Suprapubic skin (tissue), 4 donors: ENCODE results near the gene ZNF599. TPM values are rescaled to one million over a fixed set of nuclear protein-coding genes. Genes with fewer than 3 reads are reported as not detected.

Experiments
- DNase-seq, 2 donors: peaks; one replicate each; pipeline ENCODE4 v3.0.0-alpha.2; 2019; ENCODE audit warnings: low spot score in 2 of 2
- H3K27ac ChIP-seq: fragments of 200-600 bp; sonication (generic); one replicate; pipeline ENCODE4 v1.5.1; 2019
- H3K27me3 ChIP-seq: fragments of 200-600 bp; sonication (generic); one replicate; pipeline ENCODE4 v1.5.1; 2019
- H3K36me3 ChIP-seq: fragments of 200-600 bp; sonication (generic); one replicate; pipeline ENCODE4 v1.5.1; 2019
- H3K4me1 ChIP-seq: fragments of 200-600 bp; sonication (generic); one replicate; pipeline ENCODE4 v1.5.1; 2019
- H3K4me3 ChIP-seq: fragments of 200-600 bp; sonication (generic); one replicate; pipeline ENCODE4 v1.5.1; 2019; ENCODE audit warnings: mild to moderate bottlenecking
- H3K9me3 ChIP-seq: fragments of 200-600 bp; sonication (generic); one replicate; pipeline ENCODE4 v1.5.1; 2019
- EP300 ChIP-seq: sonication (generic); formaldehyde crosslinking; IDR thresholded peaks from one replicate; pipeline ENCODE4 v1.6.1; 2017; ENCODE audit warnings: antibody characterized with exemption
- POLR2A ChIP-seq, 2 donors: fragments of 450-650 bp; IDR thresholded peaks; one replicate each; pipeline ENCODE4 v1.6.1; 2017; ENCODE audit warnings: antibody characterized with exemption in 2 of 2, mild to moderate bottlenecking in 2 of 2, moderate library complexity in 2 of 2
- POLR2AphosphoS5 ChIP-seq, 3 donors: sonication (generic); formaldehyde crosslinking; IDR thresholded peaks; one replicate each; pipeline ENCODE4 v1.6.1; 2017; ENCODE audit warnings: antibody characterized with exemption in 3 of 3
- WGBS: methylation state at CpG from one replicate; pipeline ENCODE4 v1.1.5; 2018; 5-methylcytosine and 5-hydroxymethylcytosine counted together
- total RNA-seq, 4 donors: library from RNA; depleted of rRNA; stranded (reverse); fragments of >200 nt; gene quantifications; one replicate each; pipeline ENCODE4 v1.1.0, GENCODE V29; 2016
- TF ChIP-seq, protein P1 (sequence below), 2 donors: fragments of 200-600 bp in 1 of 2; fragments of 450-650 bp in 1 of 2; sonication (generic) in 1 of 2; IDR thresholded peaks; one replicate each; pipeline ENCODE4 v1.5.1; 2016 to 2019; ENCODE audit warnings: antibody characterized with exemption in 2 of 2, mild to moderate bottlenecking in 1 of 2, moderate library complexity in 1 of 2

Gene ZNF599
- total RNA-seq, 4 donors from 2014 or later, result 3.4 to 12.8 (median 9.2) TPM

DNA sequence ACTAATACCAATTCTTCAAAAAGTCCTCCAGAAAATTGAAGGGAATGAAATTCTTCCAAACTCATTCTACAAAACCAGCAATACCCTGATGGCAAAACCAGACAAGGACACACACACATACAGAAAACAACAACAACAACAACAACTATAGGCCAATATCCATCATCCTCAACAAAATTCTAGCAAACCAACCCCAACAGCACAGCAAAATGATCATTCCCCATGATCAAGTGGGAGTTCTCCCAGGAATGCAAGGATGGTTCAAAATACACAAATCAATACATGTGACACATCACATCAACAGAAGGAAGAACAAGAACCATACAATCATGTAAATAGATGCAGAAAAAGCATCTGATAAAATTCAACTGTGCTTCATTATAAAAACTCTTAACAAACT, 57.7 kb downstream of the ZNF599 start:
- Histone ChIP-seq H3K4me3 (no peak overlapping the region), H3K4me1 (no peaks in the 10 kb centered on the region), H3K9me3 (no peaks in the 10 kb centered on the region), H3K27me3 (peaks cover 4% of the 10 kb centered on the region), H3K27ac (no peak overlapping the region), H3K36me3 (no peaks in the 10 kb centered on the region)
- TF ChIP-seq EP300 (no peak), POLR2AphosphoS5 (IDR thresholded peaks at IDR 0.05) (no peak), POLR2A (IDR thresholded peaks at IDR 0.05) (no peak)
- TF ChIP-seq, protein P1, sequence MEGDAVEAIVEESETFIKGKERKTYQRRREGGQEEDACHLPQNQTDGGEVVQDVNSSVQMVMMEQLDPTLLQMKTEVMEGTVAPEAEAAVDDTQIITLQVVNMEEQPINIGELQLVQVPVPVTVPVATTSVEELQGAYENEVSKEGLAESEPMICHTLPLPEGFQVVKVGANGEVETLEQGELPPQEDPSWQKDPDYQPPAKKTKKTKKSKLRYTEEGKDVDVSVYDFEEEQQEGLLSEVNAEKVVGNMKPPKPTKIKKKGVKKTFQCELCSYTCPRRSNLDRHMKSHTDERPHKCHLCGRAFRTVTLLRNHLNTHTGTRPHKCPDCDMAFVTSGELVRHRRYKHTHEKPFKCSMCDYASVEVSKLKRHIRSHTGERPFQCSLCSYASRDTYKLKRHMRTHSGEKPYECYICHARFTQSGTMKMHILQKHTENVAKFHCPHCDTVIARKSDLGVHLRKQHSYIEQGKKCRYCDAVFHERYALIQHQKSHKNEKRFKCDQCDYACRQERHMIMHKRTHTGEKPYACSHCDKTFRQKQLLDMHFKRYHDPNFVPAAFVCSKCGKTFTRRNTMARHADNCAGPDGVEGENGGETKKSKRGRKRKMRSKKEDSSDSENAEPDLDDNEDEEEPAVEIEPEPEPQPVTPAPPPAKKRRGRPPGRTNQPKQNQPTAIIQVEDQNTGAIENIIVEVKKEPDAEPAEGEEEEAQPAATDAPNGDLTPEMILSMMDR (IDR thresholded peaks at IDR 0.05), result no peak
- no peak for DNase-seq

DNA sequence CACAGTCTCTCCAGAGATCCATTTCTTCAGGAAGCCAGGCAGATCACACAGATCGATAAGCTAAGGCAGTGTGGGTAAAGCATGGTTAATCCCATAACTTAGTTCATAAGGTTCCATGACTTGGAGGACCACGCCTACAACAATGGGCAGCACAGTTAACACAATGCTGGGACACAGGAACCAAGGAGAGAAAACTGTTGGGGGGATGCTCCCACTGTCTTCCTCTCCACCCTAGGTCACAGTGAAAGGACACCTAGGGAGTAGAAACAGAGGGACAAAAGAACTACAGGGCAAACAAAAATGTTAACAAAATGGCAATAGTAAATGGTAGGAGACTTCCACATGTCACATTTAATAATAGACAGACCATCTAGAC, 59.8 kb downstream of the ZNF599 start:
- WGBS, result 93% methylated on average over 2 of the region's 2 CpGs
- no peak for DNase-seq
- no peaks in the 10 kb centered on the region for H3K36me3 ChIP-seq
- no peak overlapping the region for H3K4me3 ChIP-seq
- TF ChIP-seq POLR2A (IDR thresholded peaks at IDR 0.05) (no peak), EP300 (no peak), POLR2AphosphoS5 (IDR thresholded peaks at IDR 0.05) (no peak)
- TF ChIP-seq, protein P1 (IDR thresholded peaks at IDR 0.05), result no peak
- no peak overlapping the region for H3K27ac ChIP-seq
- no peaks in the 10 kb centered on the region for H3K9me3 ChIP-seq
- H3K27me3 ChIP-seq, result no peaks in the 10 kb centered on the region
- H3K4me1 ChIP-seq, result no peaks in the 10 kb centered on the region

DNA sequence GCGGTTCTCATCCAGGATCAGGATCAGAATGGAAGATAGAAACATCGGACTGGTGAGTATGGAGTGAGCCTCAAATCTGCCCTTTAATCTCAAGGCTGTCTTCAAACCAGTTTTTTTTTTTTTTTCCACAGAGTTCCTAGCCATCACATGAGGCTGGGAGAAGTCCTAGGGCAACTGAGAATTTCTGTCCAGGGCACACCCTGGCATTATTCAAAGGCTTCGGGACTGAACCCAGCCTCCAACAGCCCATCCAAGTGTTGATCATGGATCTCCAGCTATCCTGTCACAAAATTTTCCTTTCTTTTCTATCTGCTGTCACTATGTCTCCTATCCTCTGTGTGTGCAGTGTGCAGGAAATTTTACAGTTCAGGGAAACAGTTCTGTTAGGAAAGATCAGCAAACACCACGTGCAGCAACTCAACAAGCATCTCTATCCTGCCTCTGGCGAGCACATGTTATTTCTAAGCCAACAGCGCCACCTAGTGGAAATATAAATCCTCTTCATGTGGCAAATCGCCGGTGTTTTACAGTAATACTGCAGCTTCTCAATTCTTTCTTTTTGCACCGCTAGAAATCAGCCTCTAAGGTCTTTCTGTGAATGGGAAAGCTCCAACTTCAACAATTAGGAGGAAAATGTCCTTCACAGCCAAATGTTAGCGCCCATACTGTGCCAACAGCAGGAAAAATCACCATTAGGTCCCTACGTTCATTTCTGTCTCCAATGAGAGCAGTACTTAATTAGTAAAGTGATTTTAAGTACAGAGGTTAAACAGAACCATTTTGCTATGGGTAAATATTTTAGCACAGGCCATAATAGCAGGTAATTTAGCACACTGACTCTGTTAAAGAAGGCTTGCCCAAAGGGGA, 60.4 kb downstream of the ZNF599 start:
- no peak for DNase-seq
- Histone ChIP-seq H3K9me3 (no peaks in the 10 kb centered on the region), H3K4me3 (no peak overlapping the region), H3K27me3 (no peaks in the 10 kb centered on the region), H3K27ac (no peak overlapping the region), H3K4me1 (no peaks in the 10 kb centered on the region), H3K36me3 (no peaks in the 10 kb centered on the region)
- no peak for TF ChIP-seq EP300
- TF ChIP-seq, protein P1 (IDR thresholded peaks at IDR 0.05), result peak; percentile 51 to 91
- 32% methylated on average over 11 of the region's 11 CpGs for WGBS

DNA sequence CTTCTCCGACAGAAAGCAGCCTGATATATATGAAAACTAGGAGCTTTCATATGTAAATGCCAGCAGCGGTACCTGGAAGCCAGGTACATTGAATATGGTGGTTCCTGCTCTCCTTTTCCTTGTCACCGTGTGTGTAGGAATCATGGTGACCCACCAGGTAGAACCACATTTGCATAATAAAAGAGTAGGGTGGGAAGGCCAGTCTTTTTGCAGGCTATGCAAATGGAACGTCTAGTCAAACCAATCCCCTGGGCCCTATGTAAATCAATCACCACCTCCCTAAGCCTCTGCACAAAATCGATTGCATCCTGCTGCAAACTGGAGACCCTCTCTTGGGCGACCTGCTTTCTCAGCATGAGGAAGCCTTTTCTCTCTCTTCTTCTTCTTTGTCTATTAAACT, 61.1 kb downstream of the ZNF599 start:
- no peak overlapping the region for H3K27ac ChIP-seq
- TF ChIP-seq POLR2A (IDR thresholded peaks at IDR 0.05) (no peak), POLR2AphosphoS5 (IDR thresholded peaks at IDR 0.05) (no peak), EP300 (no peak)
- TF ChIP-seq, protein P1 (IDR thresholded peaks at IDR 0.05), result no peak
- no peak for DNase-seq
- H3K36me3 ChIP-seq, result no peaks in the 10 kb centered on the region
- no peak overlapping the region for H3K4me3 ChIP-seq
- 67% methylated on average over 6 of the region's 6 CpGs for WGBS
- H3K27me3 ChIP-seq, result no peaks in the 10 kb centered on the region
- H3K9me3 ChIP-seq, result no peaks in the 10 kb centered on the region
- H3K4me1 ChIP-seq, result no peaks in the 10 kb centered on the region

Other genes starting within 250 kb of the ZNF599 start
- 10 to 100 TPM in 1 of 4 donors, 1 to 10 TPM in 2, under 1 TPM in 1; 0.18 to 12.1 (median 4.5) TPM for gene SCGB2B2, start 96.1 kb downstream of the ZNF599 start, total RNA-seq
- 10 to 100 TPM in 3 of 4 donors, 1 to 10 TPM in 1; 9.8 to 33.8 (median 21.4) TPM for gene ZNF302, start 95.5 kb downstream of the ZNF599 start, total RNA-seq
- gene ZNF181, start 39.0 kb downstream of the ZNF599 start, total RNA-seq, result 10 to 100 TPM in 3 of 4 donors, 1 to 10 TPM in 1; 9.2 to 28.3 (median 18.4) TPM
- gene ZNF30, start 153.7 kb upstream of the ZNF599 start, total RNA-seq, result 1 to 10 TPM in 2 of 4 donors, under 1 TPM in 2; 0.44 to 3.4 (median 1.5) TPM
- gene ZNF792, start 191.0 kb upstream of the ZNF599 start, total RNA-seq, result 1 to 10 TPM; 2.5 to 6.5 (median 3.7) TPM
- gene GRAMD1A, start 227.1 kb upstream of the ZNF599 start, total RNA-seq, result 10 to 100 TPM; 16.3 to 38.7 (median 20.8) TPM